ENCODE measurements around the gene ASIP. TPM values are rescaled to one million over a fixed set of nuclear protein-coding genes. Genes with fewer than 3 reads are reported as not detected.

ASIP gene
- total and polyA plus RNA-seq, 2 of the 13 experiments (the other 11 are each of a cell fraction or from before 2014, with no cell fraction given) = not detected

- TF ChIP-seq ZSCAN20 (CRISPR knock-in tag; IDR thresholded peaks at IDR 0.05; ENCODE audit: borderline replicate concordance) = no peak
- TF ChIP-seq TEAD3 (CRISPR knock-in tag; optimal IDR thresholded peaks at IDR 0.05; ENCODE audit: borderline replicate concordance) = peak; percentile 15
- peak; percentile 41; the same call in 1 of the 2 replicates for TF ChIP-seq ZBTB34 (CRISPR knock-in tag; IDR thresholded peaks at IDR 0.05)
- no peak for TF ChIP-seq ZNF296 (CRISPR knock-in tag; conservative IDR thresholded peaks at IDR 0.05)
- TF ChIP-seq, protein P1, sequence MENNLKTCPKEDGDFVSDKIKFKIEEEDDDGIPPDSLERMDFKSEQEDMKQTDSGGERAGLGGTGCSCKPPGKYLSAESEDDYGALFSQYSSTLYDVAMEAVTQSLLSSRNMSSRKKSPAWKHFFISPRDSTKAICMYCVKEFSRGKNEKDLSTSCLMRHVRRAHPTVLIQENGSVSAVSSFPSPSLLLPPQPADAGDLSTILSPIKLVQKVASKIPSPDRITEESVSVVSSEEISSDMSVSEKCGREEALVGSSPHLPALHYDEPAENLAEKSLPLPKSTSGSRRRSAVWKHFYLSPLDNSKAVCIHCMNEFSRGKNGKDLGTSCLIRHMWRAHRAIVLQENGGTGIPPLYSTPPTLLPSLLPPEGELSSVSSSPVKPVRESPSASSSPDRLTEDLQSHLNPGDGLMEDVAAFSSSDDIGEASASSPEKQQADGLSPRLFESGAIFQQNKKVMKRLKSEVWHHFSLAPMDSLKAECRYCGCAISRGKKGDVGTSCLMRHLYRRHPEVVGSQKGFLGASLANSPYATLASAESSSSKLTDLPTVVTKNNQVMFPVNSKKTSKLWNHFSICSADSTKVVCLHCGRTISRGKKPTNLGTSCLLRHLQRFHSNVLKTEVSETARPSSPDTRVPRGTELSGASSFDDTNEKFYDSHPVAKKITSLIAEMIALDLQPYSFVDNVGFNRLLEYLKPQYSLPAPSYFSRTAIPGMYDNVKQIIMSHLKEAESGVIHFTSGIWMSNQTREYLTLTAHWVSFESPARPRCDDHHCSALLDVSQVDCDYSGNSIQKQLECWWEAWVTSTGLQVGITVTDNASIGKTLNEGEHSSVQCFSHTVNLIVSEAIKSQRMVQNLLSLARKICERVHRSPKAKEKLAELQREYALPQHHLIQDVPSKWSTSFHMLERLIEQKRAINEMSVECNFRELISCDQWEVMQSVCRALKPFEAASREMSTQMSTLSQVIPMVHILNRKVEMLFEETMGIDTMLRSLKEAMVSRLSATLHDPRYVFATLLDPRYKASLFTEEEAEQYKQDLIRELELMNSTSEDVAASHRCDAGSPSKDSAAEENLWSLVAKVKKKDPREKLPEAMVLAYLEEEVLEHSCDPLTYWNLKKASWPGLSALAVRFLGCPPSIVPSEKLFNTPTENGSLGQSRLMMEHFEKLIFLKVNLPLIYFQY (CRISPR knock-in tag; IDR thresholded peaks at IDR 0.05; ENCODE audit: borderline replicate concordance) = no peak
- TF ChIP-seq ZNF547 (CRISPR knock-in tag; IDR thresholded peaks at IDR 0.05) = no peak
- peak; percentile 76; the same call in 1 of the 2 replicates for TF ChIP-seq TMF1 (CRISPR knock-in tag; IDR thresholded peaks at IDR 0.05; ENCODE audit: low read depth)
- 0 out of 2 replicates have a peak, but pooled peaks have one; percentile 13 for TF ChIP-seq ZSCAN12 (CRISPR knock-in tag; IDR thresholded peaks at IDR 0.05)
- peak; percentile 55; the same call in 1 of the 2 replicates for TF ChIP-seq HOXD1 (CRISPR knock-in tag; IDR thresholded peaks at IDR 0.05)
- TF ChIP-seq ZNF253 (CRISPR knock-in tag; IDR thresholded peaks at IDR 0.05; ENCODE audit: borderline replicate concordance) = no peak
- TF ChIP-seq JUND (CRISPR knock-in tag; IDR thresholded peaks at IDR 0.05) = no peak
- TF ChIP-seq SUZ12 (IDR thresholded peaks at IDR 0.05; ENCODE audit: low read depth, low read length) = no peak
- 0 out of 2 replicates have a peak, but pooled peaks have one; percentile 6 for TF ChIP-seq ZNF704 (CRISPR knock-in tag; IDR thresholded peaks at IDR 0.05; ENCODE audit: borderline replicate concordance)
- no peak; the same call in 1 of the 2 replicates for TF ChIP-seq ZFP90 (CRISPR knock-in tag; IDR thresholded peaks at IDR 0.05; ENCODE audit: borderline replicate concordance)
- no peak for TF ChIP-seq KLF6 (CRISPR knock-in tag; IDR thresholded peaks at IDR 0.05)
- 0 out of 2 replicates have a peak, but pooled peaks have one; percentile 1 for TF ChIP-seq ZNF839 (CRISPR knock-in tag; IDR thresholded peaks at IDR 0.05; ENCODE audit: borderline replicate concordance)
- TF ChIP-seq ZNF20 (CRISPR knock-in tag; IDR thresholded peaks at IDR 0.05) = 0 out of 2 replicates have a peak, but pooled peaks have one; percentile 17
- no peak for TF ChIP-seq SMARCE1 (IDR thresholded peaks at IDR 0.05; ENCODE audit: borderline replicate concordance)
- 0 out of 2 replicates have a peak, but pooled peaks have one; percentile 20 for TF ChIP-seq HNF1B (CRISPR knock-in tag; IDR thresholded peaks at IDR 0.05)
- no peak for TF ChIP-seq ZNF292 (CRISPR knock-in tag; IDR thresholded peaks at IDR 0.05; ENCODE audit: borderline replicate concordance, low read depth)
- TF ChIP-seq PAF1 (CRISPR knock-in tag; IDR thresholded peaks at IDR 0.05) = no peak
- TF ChIP-seq TCF12 (IDR thresholded peaks at IDR 0.05) = no peak
- TF ChIP-seq TCF12 (CRISPR knock-in tag; IDR thresholded peaks at IDR 0.05) = no peak
These were observed 70.8 kb downstream of the ASIP start (continued) for GRCh38 chr20:34312024-34312460.

Measured in HepG2 (cell line).